ENCODE results near the gene MYRF. TPM values are rescaled to one million over a fixed set of nuclear protein-coding genes. Genes with fewer than 3 reads are reported as not detected.

Gene MYRF
- total and polyA plus RNA-seq, 9 of the 15 experiments (the other 6 are each of a cell fraction or from before 2014, with no cell fraction given), result 2.3 to 25.8 (median 7.1) TPM

DNA sequence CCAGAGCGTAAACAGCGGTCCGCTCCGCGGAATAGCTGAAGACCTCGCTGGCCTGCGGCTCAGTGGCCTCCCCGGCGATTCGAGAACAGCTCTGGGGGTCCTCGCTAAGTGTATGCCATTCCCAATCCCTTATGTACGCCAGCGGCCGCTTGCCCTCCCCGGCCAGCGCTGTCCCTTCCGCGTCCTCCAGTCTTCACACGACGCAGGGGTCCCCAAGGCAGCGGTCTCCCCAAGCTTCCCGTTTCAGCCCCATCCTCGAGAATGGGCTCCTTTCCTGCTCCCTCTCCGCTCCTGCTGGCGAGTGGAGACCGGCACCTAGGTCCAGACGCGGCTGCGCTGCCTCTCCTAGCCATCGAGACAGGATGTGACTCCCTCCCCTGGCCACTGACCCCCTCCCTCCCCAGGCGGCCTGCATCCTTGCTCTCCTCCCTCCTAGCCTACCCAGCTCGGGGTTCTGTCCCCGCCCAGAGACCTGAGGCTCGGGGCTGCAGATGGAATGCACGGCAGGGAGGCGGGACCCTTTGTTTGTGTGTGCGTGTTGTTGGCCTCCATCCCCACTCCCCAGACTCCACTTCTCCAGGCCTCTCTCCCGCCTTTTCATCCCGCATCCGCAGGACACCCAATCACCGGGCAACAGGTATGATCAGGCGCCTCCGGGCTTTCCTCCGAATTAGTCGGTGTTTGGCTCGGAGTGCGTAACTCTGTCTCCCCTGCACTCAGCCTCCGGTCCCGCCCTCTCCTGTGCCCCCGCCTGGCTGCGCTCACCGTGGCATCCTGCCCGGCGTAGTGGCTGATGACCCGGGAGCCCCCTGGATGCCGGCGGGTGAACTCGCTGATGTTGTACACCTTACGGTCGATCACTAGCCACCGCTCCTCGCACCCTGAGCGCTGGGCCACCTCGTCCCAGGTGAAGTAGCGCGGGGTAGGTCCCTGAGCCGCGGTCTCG, 63.6 kb downstream of the MYRF start (continued):
- TF ChIP-seq, protein P1, sequence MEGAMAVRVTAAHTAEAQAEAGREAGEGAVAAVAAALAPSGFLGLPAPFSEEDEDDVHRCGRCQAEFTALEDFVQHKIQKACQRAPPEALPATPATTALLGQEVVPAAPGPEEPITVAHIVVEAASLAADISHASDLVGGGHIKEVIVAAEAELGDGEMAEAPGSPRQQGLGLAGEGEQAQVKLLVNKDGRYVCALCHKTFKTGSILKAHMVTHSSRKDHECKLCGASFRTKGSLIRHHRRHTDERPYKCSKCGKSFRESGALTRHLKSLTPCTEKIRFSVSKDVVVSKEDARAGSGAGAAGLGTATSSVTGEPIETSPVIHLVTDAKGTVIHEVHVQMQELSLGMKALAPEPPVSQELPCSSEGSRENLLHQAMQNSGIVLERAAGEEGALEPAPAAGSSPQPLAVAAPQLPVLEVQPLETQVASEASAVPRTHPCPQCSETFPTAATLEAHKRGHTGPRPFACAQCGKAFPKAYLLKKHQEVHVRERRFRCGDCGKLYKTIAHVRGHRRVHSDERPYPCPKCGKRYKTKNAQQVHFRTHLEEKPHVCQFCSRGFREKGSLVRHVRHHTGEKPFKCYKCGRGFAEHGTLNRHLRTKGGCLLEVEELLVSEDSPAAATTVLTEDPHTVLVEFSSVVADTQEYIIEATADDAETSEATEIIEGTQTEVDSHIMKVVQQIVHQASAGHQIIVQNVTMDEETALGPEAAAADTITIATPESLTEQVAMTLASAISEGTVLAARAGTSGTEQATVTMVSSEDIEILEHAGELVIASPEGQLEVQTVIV (CRISPR knock-in tag; IDR thresholded peaks at IDR 0.05; ENCODE audit: borderline replicate concordance), result no peak; the same call in 1 of the 2 replicates
- TF ChIP-seq, protein P2, sequence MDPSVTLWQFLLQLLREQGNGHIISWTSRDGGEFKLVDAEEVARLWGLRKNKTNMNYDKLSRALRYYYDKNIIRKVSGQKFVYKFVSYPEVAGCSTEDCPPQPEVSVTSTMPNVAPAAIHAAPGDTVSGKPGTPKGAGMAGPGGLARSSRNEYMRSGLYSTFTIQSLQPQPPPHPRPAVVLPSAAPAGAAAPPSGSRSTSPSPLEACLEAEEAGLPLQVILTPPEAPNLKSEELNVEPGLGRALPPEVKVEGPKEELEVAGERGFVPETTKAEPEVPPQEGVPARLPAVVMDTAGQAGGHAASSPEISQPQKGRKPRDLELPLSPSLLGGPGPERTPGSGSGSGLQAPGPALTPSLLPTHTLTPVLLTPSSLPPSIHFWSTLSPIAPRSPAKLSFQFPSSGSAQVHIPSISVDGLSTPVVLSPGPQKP (CRISPR knock-in tag; IDR thresholded peaks at IDR 0.05), result no peak
- TF ChIP-seq THRAP3 (IDR thresholded peaks at IDR 0.05; ENCODE audit: borderline replicate concordance) (no peak; the same call in 1 of the 2 replicates), ILF3 (IDR thresholded peaks at IDR 0.05; ENCODE audit: borderline replicate concordance) (no peak), SRF (CRISPR knock-in tag; IDR thresholded peaks at IDR 0.05) (no peak), PPARD (CRISPR knock-in tag; IDR thresholded peaks at IDR 0.05) (no peak), MTA2 (IDR thresholded peaks at IDR 0.05; ENCODE audit: low read depth) (no peak), MBD2 (IDR thresholded peaks at IDR 0.05; ENCODE audit: borderline replicate concordance, low read depth) (peak; percentile 18; the same call in 1 of the 2 replicates), HDAC8 (tag; IDR thresholded peaks at IDR 0.05) (no peak), XRCC3 (IDR thresholded peaks at IDR 0.05) (no peak), BRD4 (IDR thresholded peaks at IDR 0.05) (no peak; the same call in none of the 2 replicates), MTA3 (IDR thresholded peaks at IDR 0.05; ENCODE audit: borderline replicate concordance) (no peak)
- TF ChIP-seq, protein P3, sequence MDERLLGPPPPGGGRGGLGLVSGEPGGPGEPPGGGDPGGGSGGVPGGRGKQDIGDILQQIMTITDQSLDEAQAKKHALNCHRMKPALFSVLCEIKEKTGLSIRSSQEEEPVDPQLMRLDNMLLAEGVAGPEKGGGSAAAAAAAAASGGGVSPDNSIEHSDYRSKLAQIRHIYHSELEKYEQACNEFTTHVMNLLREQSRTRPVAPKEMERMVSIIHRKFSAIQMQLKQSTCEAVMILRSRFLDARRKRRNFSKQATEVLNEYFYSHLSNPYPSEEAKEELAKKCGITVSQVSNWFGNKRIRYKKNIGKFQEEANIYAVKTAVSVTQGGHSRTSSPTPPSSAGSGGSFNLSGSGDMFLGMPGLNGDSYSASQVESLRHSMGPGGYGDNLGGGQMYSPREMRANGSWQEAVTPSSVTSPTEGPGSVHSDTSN (CRISPR knock-in tag; IDR thresholded peaks at IDR 0.05; ENCODE audit: low read depth), result no peak
- TF ChIP-seq, protein P3 (tag; conservative IDR thresholded peaks at IDR 0.05; ENCODE audit: low read depth), result no peak
- TF ChIP-seq, protein P4, sequence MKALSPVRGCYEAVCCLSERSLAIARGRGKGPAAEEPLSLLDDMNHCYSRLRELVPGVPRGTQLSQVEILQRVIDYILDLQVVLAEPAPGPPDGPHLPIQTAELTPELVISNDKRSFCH (CRISPR knock-in tag; IDR thresholded peaks at IDR 0.05), result no peak
- TF ChIP-seq, protein P4 (tag; IDR thresholded peaks at IDR 0.05), result no peak
- TF ChIP-seq, protein P5, sequence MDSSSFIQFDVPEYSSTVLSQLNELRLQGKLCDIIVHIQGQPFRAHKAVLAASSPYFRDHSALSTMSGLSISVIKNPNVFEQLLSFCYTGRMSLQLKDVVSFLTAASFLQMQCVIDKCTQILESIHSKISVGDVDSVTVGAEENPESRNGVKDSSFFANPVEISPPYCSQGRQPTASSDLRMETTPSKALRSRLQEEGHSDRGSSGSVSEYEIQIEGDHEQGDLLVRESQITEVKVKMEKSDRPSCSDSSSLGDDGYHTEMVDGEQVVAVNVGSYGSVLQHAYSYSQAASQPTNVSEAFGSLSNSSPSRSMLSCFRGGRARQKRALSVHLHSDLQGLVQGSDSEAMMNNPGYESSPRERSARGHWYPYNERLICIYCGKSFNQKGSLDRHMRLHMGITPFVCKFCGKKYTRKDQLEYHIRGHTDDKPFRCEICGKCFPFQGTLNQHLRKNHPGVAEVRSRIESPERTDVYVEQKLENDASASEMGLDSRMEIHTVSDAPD (CRISPR knock-in tag; IDR thresholded peaks at IDR 0.05), result no peak
- TF ChIP-seq, protein P6, sequence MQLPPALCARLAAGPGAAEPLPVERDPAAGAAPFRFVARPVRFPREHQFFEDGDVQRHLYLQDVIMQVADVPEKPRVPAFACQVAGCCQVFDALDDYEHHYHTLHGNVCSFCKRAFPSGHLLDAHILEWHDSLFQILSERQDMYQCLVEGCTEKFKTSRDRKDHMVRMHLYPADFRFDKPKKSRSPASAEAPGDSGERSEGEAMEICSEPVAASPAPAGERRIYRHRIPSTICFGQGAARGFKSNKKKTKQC (CRISPR knock-in tag; IDR thresholded peaks at IDR 0.05), result peak; percentile 53; the same call in 1 of the 2 replicates

All from K562 (cell line).